HG03039 (cell line): Measurements from ENCODE around the gene DLG5.
"Not testable (repeated sequence)": the region's sequence is repeated elsewhere in the genome, so short reads cannot be mapped to it uniquely, and the experiment has no call there.

Source experiments
- ATAC-seq: cut with Tn5 transposase; IDR thresholded peaks from one replicate; pipeline ENCODE4 v1.9.1; 2021; ENCODE audit warnings: mild to moderate bottlenecking, moderate library complexity; ENCODE audit not compliant: unreplicated experiment

DLG5 gene

GRCh38 chr10:77772852-77773600 is 153.5 kb downstream of the DLG5 start:
- not testable (repeated sequence) for ATAC-seq

GRCh38 chr10:77771851-77772250 is 154.7 kb downstream of the DLG5 start:
- no peak for ATAC-seq

- ATAC-seq = no peak
Measured at GRCh38 chr10:77771450-77771849, 155.1 kb downstream of the DLG5 start.

- ATAC-seq = no peak
Measured at GRCh38 chr10:77770868-77771175, 155.7 kb downstream of the DLG5 start.

GRCh38 chr10:77770081-77770867 is 156.3 kb downstream of the DLG5 start:
- ATAC-seq = no peak

- no peak for ATAC-seq
Measured at GRCh38 chr10:77768039-77768438, 158.5 kb downstream of the DLG5 start.

GRCh38 chr10:77763453-77764430 is 162.8 kb downstream of the DLG5 start:
- ATAC-seq = no peak

DNA sequence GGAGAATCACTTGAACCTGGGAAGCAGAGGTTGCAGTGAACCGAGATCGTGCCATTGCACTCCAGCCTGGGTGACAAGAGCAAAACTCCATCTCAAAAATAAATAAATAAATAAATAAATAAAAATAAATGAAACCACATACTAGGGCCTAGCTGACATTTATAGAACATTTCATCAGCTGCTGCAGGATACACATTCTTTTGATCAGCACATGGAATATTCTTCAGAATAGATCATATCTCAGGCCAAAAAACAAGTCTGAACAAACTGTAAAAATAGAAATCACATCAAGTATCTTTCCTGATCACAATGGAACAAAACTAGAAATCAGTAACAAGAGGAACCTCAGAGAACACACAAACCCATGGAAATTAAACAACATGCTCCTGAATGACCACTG is 168.1 kb downstream of the DLG5 start:
- ATAC-seq = not testable (repeated sequence)

GRCh38 chr10:77756319-77757232 is 170.0 kb downstream of the DLG5 start:
- ATAC-seq = no peak

- no peak for ATAC-seq
Measured at GRCh38 chr10:77746047-77746707, 180.4 kb downstream of the DLG5 start.

DNA sequence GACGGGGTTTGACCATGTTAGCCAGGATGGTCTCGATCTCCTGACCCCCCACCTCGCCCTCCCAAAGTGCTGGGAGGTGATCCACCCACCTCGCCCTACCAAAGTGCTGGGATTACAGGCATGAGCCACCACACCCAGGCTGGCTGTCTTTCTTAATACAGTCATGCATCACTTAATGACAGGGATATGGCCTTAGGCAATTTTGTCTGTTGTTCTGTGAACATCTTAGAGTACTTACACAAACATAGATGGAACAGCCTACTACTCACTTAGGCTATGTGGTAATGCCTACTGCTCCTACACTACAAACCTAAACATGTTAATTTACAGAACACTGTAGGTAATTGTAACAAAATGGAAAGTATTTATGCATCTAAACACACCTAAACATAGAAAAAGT is 182.3 kb downstream of the DLG5 start:
- ATAC-seq = no peak

DNA sequence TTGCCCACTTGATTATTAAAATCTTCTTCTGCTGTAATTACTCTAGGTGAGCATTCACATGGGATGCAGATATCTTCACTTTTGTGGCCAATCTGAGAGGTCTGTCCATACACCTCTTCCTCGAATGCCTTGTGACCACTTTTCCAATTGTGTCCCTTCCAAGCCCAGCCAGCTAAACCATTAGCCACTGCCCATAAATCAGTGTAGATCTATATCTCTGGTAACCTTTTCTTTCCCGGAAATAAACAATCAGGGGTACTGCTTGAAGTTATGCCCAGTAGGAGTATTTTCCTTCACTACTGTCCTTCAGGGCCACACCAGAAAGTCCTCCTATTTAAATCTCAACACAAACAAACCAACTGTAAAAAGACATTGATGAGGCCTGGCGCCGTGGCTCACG is 184.4 kb downstream of the DLG5 start:
- ATAC-seq = no peak

- ATAC-seq = no peak
Measured at GRCh38 chr10:77741746-77742145, 184.8 kb downstream of the DLG5 start.
